GM13976 (cell line): ENCODE data around the gene NLGN1.

ENCODE experiments used
- DNase-seq: peaks from one replicate; pipeline ENCODE4 v3.0.0; 2012; ENCODE audit warnings: low spot score
- CTCF ChIP-seq: IDR thresholded peaks from 2 replicates; pipeline ENCODE4 v1.5.1; 2012; ENCODE audit warnings: borderline replicate concordance, mild to moderate bottlenecking; ENCODE audit not compliant: insufficient read depth; ENCODE audit errors: extremely low read depth, missing control alignments, control extremely low read depth
- in situ Hi-C: fragments of 300-500 bp; cut with MboI; formaldehyde crosslinking; loops from one replicate; pipeline ENCODE4 v1.12.0; 2022; ENCODE audit warnings: low sequenced_read_pairs, mixed read lengths, inconsistent platforms; ENCODE audit not compliant: unreplicated experiment

NLGN1 gene

GRCh38 chr3:173725507-173725906, 328.0 kb downstream of the NLGN1 start:
- no peak for TF ChIP-seq CTCF
- no peak for DNase-seq
- in situ Hi-C loops, result no loop called here

GRCh38 chr3:173730391-173730790, 332.8 kb downstream of the NLGN1 start:
- in situ Hi-C loops, result no loop called here
- no peak for TF ChIP-seq CTCF

GRCh38 chr3:173732237-173732636, 334.7 kb downstream of the NLGN1 start:
- in situ Hi-C loops, result no loop called here
- no peak for DNase-seq
- no peak for TF ChIP-seq CTCF

More at GRCh38 chr3:173730391-173730790, 332.8 kb downstream of the NLGN1 start:
- DNase-seq, result no peak

GRCh38 chr3:173733029-173733652, 335.6 kb downstream of the NLGN1 start:
- DNase-seq, result no peak
- in situ Hi-C loops, result no loop called here
- no peak for TF ChIP-seq CTCF

GRCh38 chr3:173734473-173734872, 336.9 kb downstream of the NLGN1 start:
- no peak for DNase-seq
- in situ Hi-C loops, result no loop called here
- no peak for TF ChIP-seq CTCF

GRCh38 chr3:173734895-173735294, 337.4 kb downstream of the NLGN1 start:
- no peak for DNase-seq
- in situ Hi-C loops, result no loop called here
- no peak for TF ChIP-seq CTCF
